ENCODE data around the gene BEND2. TPM values are rescaled to one million over a fixed set of nuclear protein-coding genes. Genes with fewer than 3 reads are reported as not detected.
A peak's percentile ranks its signal among the peaks of the same experiment; 100 is the strongest.

Gene BEND2
- polyA plus RNA-seq, 3 donors: 0.07 to 0.09 (median 0.09) TPM

DNA sequence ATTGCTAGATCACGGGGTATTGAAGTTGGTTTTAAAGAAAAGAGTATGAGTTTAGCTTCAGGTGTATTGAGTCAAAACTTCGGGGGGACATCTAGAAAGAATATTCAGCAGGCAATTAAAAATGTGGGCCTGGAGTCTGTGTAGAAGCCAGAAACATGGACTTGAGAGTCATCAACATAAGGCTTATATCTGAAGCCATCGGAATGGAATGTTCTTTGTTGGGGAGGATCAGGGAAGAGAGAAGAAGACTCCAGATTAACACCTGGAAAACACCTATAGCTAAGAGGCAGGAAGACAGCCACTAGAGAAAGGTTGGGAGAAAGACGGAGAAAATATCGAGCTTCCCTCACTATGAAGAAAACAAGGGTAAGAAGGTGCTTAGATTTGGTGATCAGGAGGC lies 69.5 kb downstream of the BEND2 start:
- DNase-seq (ENCODE audit: extremely low read depth in 1 of 11, low read depth in 9 of 11, low spot score in 4 of 11): no peak

DNA sequence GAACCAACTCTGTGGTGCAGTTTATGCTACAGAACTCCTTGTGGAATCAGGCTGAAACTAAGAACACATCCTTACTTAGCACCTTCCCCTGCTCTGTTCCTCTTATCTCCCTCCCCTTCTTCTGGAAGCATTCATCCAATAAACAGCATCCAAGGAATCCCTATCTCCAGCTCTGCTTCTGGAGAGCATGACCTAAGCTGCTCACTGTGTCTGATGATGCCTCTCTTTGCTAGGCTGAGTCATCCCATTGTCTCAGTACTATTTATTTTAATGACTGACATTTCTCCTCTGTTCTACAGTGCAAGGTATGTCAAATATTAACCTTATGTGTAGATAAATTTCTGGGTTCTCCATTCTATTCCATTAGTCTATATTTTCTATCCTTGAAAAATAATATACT lies 71.2 kb downstream of the BEND2 start:
- no peak for DNase-seq (ENCODE audit: extremely low read depth in 1 of 11, low read depth in 9 of 11, low spot score in 4 of 11)

DNA sequence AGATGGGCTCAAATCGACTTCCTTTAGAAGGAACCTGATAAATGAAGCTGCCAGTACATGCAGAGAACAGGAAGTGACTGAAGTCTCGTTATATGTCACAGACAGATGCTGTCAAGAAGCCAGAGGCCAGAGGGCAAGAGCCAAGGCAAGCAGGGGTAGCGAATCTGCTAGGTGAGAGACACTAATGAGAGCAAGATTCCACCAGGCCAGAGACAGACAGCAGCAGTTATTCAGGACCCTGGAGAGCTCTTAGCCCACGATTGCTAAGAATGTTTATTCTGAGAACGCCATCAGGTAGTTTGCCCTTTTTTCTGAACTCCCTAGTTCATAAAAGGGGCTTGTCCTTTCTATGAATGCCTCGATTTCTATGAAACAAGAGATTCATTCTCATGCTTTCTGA lies 73.7 kb downstream of the BEND2 start:
- DNase-seq (ENCODE audit: extremely low read depth in 1 of 11, low read depth in 9 of 11, low spot score in 4 of 11): peak in 10 of 11 donors; percentile 2 to 41 (median 20)

DNA sequence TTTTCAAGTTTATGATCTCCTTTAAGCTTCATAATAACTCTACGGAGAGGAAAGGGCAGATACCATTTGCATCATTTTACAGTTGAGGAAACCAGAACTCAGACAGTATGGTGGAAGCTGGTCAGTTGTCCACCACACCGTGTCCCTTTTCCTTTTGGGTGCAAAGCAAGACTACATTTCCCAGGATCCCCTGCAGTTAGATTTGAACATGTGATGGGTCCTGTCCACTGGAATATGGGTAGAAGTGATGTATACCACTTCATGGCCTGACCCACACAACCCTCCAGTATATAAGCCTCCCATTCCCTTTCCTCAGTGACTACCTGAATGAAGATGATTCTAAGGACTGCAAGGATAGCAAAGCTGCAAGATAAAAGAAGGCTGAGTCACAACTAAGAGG lies 74.7 kb downstream of the BEND2 start:
- no peak for DNase-seq (ENCODE audit: extremely low read depth in 1 of 11, low read depth in 9 of 11, low spot score in 4 of 11)

DNA sequence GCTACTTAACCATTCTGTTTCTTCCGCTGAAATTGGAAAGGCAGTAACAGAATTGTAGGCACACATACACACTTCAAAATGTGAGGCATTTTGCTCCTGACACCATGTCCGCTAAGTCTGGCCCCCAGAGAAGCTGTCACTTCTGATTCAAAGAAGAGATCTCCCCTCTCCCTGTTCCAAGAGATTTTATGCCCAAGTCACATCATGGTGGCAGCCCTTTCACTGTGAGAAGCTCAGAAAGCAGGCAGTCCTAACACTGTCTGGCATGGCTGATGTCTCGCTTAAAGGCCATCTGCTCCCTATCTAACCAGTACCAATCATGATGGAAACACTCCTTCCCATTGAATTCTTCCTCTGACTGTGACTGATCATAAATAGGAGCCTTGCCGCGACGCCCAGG lies 83.9 kb downstream of the BEND2 start:
- DNase-seq (ENCODE audit: extremely low read depth in 1 of 11, low read depth in 9 of 11, low spot score in 4 of 11): no peak

DNA sequence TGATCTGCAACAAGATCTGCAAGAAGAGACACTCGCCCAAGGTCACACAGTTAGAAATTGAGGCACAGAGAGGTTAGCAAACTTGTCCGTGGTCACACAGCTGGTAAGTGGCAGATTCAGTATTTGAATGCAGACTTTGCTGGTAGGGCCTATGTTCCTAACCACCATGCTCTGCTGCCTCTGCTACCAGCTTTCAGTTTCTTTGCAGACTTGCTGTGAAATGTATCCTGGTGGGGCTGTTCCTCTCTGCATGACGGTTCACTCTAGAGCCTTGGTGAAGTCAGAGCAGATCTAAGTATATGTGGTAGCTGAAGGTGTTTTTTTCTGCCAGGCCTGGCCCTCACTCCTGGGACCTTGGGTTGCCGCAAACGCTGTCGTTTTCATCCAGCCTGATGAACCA lies 87.1 kb downstream of the BEND2 start:
- no peak for DNase-seq (ENCODE audit: extremely low read depth in 1 of 11, low read depth in 9 of 11, low spot score in 4 of 11)

DNA sequence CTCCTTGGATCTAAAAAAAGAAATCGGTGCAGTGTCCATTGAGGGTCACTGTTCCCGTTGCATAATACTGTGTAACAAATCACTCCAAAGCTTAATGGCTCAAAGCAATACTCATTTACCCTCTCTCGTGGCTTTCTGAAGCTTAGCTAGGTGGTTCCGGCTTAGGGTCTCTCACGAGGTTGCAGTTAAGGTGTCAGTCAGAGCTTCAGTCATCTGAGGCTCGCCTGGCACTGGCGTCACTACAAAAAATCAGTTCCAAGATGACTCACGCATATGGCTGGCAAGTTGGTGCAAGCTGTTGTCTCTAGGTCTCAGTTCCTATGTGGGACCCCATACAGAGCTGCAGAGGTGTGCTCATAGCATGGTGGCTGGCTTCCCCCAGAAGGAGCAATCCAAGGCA lies 91.0 kb downstream of the BEND2 start:
- DNase-seq (ENCODE audit: extremely low read depth in 1 of 11, low read depth in 9 of 11, low spot score in 4 of 11): peak in 7 of 11 donors; percentile 4 to 23 (median 7)

DNA sequence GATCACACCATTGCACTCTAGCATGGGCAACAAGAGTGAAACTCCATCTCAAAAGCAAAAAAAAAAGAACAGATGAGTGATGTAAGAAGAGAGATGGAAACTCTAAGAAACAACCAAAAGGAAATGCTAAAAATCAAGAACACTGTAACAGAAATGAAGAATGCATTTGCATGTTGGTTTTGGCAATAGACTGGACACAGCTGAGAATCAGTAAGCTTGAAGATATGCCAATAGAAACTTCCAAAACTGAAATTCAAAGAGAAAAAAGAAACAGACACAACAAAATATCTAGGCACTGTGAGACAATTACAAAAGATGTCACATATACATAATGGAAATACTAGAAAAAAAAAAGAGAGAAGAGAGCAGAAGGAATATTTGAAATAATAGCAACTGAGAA lies 93.7 kb downstream of the BEND2 start:
- no peak for DNase-seq (ENCODE audit: extremely low read depth in 1 of 11, low read depth in 9 of 11, low spot score in 4 of 11)

DNA sequence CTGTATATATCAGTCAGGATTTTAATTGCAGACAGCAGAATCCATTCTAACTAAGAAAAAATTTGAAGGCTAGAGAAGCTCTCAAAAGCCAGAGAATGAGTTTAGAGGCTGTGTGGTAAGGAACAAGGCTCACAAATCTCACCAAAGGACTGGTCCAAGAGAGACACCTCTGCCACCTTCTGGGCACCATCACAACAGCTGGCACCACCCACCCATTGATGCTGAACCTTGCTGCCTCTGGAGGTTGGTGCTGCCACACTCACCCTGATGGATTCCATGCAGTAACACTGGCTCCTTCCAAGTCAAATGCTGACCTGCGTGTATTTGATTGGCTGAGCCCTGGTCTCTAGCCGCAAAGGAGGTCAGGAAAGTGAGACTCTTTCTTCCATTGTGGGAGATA lies 100.8 kb downstream of the BEND2 start:
- DNase-seq (ENCODE audit: extremely low read depth in 1 of 11, low read depth in 9 of 11, low spot score in 4 of 11): no peak

Other genes starting within 250 kb of the BEND2 start
- gene SCML2, start 133.8 kb upstream of the BEND2 start, polyA plus RNA-seq (ENCODE audit: insufficient read length in 3 of 3): 10 to 100 TPM in 1 of 3 donors, 1 to 10 TPM in 2; 8.7 to 11.2 (median 9.7) TPM
- 10 to 100 TPM; 12.4 to 16.8 (median 15.8) TPM for gene CDKL5, start 204.7 kb upstream of the BEND2 start, polyA plus RNA-seq (ENCODE audit: insufficient read length in 3 of 3)